GM19193 (cell line): ENCODE measurements around the gene EIF2D.

ENCODE experiments used
- POLR2A ChIP-seq: IDR thresholded peaks from 4 replicates; pipeline ENCODE4 v1.6.1; 2011; ENCODE audit not compliant: insufficient read depth, insufficient read length; ENCODE audit errors: extremely low read depth

Gene EIF2D

GRCh38 chr1:206612129-206612876 lies at the start of gene EIF2D:
TSS of gene EIF2D (minus strand) at chr1:206612465. CDS start at chr1:206612342, 123 bp downstream.
- peak; percentile 94 for TF ChIP-seq POLR2A

GRCh38 chr1:206661161-206661820 lies 49.0 kb upstream of the EIF2D start:
- no peak for TF ChIP-seq POLR2A

GRCh38 chr1:206660136-206660535 lies 47.9 kb upstream of the EIF2D start:
- no peak for TF ChIP-seq POLR2A

GRCh38 chr1:206658981-206659273 lies 46.7 kb upstream of the EIF2D start:
- no peak for TF ChIP-seq POLR2A

- TF ChIP-seq POLR2A = no peak
These were observed 46.2 kb upstream of the EIF2D start for GRCh38 chr1:206658264-206658980.

- TF ChIP-seq POLR2A = no peak
These were observed 45.5 kb upstream of the EIF2D start for GRCh38 chr1:206657751-206658150.

- no peak for TF ChIP-seq POLR2A
These were observed 44.7 kb upstream of the EIF2D start for GRCh38 chr1:206656936-206657335.

- no peak for TF ChIP-seq POLR2A
These were observed 43.2 kb upstream of the EIF2D start for GRCh38 chr1:206655471-206655882.

GRCh38 chr1:206654828-206655227 lies 42.6 kb upstream of the EIF2D start:
- no peak for TF ChIP-seq POLR2A

GRCh38 chr1:206653715-206654459 lies 41.6 kb upstream of the EIF2D start:
- no peak for TF ChIP-seq POLR2A

GRCh38 chr1:206651958-206652890 lies 40.0 kb upstream of the EIF2D start:
- TF ChIP-seq POLR2A = no peak

GRCh38 chr1:206651014-206651413 lies 38.7 kb upstream of the EIF2D start:
- no peak for TF ChIP-seq POLR2A

- TF ChIP-seq POLR2A = no peak
These were observed 37.1 kb upstream of the EIF2D start for GRCh38 chr1:206649261-206649921.
